Testis (tissue), 2 donors: ENCODE results near the gene MPRIP.

Source experiments
- POLR2A ChIP-seq: fragments of 450-650 bp; IDR thresholded peaks from one replicate; pipeline ENCODE4 v1.6.1; 2017; ENCODE audit warnings: antibody characterized with exemption, mild to moderate bottlenecking, moderate library complexity
- TF ChIP-seq, protein P1 (sequence below), 3 experiments: fragments of 450-650 bp in 2 of 3; fragments of 200-600 bp in 1 of 3; sonication (generic) in 1 of 3; IDR thresholded peaks; one replicate each; pipeline ENCODE4 v1.5.1; 2016 to 2019; ENCODE audit warnings: antibody characterized with exemption in 3 of 3, mild to moderate bottlenecking in 2 of 3, moderate library complexity in 1 of 3

DNA sequence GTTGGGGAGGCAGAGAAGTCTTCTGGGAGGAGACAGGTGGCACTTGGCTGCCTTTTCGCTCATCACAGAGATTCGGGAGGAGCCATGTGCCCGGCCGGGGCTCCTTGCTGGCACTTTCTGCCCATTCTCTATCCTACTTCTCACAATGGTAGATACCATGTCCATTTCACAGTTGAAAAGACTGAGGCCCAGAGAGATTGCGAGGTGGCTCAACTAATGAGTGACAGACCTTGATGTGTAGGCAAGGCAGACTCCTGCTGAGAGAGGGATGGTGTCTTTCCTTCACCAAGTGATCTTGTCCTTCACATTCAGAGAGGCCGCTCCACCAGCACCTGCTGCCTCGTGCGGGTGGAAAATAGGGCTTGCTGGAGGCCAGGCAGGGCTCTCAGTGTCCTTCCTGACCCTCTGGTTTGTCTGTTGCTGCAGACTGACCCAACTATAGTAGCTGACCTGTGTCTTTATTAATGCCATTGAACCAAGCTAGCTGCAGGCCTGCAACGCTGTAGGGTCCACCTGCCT is 42.1 kb downstream of the MPRIP start:
- TF ChIP-seq, protein P1, sequence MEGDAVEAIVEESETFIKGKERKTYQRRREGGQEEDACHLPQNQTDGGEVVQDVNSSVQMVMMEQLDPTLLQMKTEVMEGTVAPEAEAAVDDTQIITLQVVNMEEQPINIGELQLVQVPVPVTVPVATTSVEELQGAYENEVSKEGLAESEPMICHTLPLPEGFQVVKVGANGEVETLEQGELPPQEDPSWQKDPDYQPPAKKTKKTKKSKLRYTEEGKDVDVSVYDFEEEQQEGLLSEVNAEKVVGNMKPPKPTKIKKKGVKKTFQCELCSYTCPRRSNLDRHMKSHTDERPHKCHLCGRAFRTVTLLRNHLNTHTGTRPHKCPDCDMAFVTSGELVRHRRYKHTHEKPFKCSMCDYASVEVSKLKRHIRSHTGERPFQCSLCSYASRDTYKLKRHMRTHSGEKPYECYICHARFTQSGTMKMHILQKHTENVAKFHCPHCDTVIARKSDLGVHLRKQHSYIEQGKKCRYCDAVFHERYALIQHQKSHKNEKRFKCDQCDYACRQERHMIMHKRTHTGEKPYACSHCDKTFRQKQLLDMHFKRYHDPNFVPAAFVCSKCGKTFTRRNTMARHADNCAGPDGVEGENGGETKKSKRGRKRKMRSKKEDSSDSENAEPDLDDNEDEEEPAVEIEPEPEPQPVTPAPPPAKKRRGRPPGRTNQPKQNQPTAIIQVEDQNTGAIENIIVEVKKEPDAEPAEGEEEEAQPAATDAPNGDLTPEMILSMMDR (IDR thresholded peaks at IDR 0.05), result no peak
- TF ChIP-seq POLR2A, result no peak
